Hypothalamus (tissue), 51 donors: Measurements from ENCODE around the gene DAZ1.
"Not testable (repeated sequence)": the region's sequence is repeated elsewhere in the genome, so short reads cannot be mapped to it uniquely, and the experiment has no call there.

Experiments
- DNase-seq, 51 donors: peaks; one replicate each; lab custom pipeline; 2025; lab: John Stamatoyannopoulos, UW

DAZ1 gene

GRCh38 chrY:23198908-23199307 lies at the start of gene DAZ1:
DAZ1 (minus strand) TSS chrY:23199008; CDS start chrY:23198800, 208 bp downstream.
- DNase-seq, result not testable (repeated sequence)

GRCh38 chrY:23219233-23219632 lies 20.4 kb upstream of the DAZ1 start, which contains the start of gene DAZ2:
DAZ2 (plus strand) TSS chrY:23219533; CDS start chrY:23219741, 208 bp downstream.
- not testable (repeated sequence) for DNase-seq

GRCh38 chrY:23210681-23211080 lies 11.9 kb upstream of the DAZ1 start:
- not testable (repeated sequence) for DNase-seq

- DNase-seq, result not testable (repeated sequence)
Measured at GRCh38 chrY:23209802-23210495, 11.1 kb upstream of the DAZ1 start.

GRCh38 chrY:23207455-23207854 lies 8.6 kb upstream of the DAZ1 start:
- DNase-seq, result not testable (repeated sequence)
